Upper lobe of left lung (tissue), 4 donors: ENCODE measurements around the gene MAP2K1.

Experiments
- EP300 ChIP-seq, 4 donors: sonication (generic); formaldehyde crosslinking; IDR thresholded peaks; one replicate each; pipeline ENCODE4 v1.5.1; 2017; ENCODE audit warnings: antibody characterized with exemption in 4 of 4, control low read depth in 2 of 4
- POLR2A ChIP-seq, 4 donors: fragments of 450-650 bp; IDR thresholded peaks; one replicate each; pipeline ENCODE4 v1.5.1; 2016 to 2017; ENCODE audit warnings: antibody characterized with exemption in 4 of 4, mild to moderate bottlenecking in 2 of 4
- POLR2AphosphoS5 ChIP-seq, 2 donors: sonication (generic); formaldehyde crosslinking; IDR thresholded peaks; one replicate each; pipeline ENCODE4 v1.5.1; 2017; ENCODE audit warnings: antibody characterized with exemption in 2 of 2
- TF ChIP-seq, protein P1 (sequence below), 6 experiments: fragments of 450-650 bp in 4 of 6; fragments of 200-600 bp in 2 of 6; sonication (generic) in 2 of 6; IDR thresholded peaks; one replicate each; pipeline ENCODE4 v1.5.1; 2016 to 2019; ENCODE audit warnings: antibody characterized with exemption in 6 of 6

DNA sequence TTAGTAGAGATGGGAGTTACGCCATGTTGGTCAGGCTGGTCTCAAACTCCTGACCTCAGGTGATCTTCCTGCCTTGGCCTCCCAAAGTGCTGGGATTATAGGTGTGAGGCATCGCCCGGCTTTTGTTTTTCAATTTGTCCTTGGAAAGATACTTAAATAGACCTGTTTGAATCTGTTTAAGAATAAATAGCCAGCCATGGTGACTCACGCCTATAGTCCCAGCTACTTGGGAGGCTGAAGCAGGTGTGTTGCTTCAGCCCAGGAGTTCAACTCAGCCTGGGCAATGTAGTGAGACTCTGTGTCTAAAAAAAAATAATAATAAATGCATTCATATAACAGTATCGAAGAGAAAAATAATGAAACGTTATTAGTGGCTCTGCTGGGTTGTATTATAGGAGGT, 93.6 kb downstream of the MAP2K1 start:
- TF ChIP-seq POLR2A (IDR thresholded peaks at IDR 0.05): no peak
- TF ChIP-seq, protein P1, sequence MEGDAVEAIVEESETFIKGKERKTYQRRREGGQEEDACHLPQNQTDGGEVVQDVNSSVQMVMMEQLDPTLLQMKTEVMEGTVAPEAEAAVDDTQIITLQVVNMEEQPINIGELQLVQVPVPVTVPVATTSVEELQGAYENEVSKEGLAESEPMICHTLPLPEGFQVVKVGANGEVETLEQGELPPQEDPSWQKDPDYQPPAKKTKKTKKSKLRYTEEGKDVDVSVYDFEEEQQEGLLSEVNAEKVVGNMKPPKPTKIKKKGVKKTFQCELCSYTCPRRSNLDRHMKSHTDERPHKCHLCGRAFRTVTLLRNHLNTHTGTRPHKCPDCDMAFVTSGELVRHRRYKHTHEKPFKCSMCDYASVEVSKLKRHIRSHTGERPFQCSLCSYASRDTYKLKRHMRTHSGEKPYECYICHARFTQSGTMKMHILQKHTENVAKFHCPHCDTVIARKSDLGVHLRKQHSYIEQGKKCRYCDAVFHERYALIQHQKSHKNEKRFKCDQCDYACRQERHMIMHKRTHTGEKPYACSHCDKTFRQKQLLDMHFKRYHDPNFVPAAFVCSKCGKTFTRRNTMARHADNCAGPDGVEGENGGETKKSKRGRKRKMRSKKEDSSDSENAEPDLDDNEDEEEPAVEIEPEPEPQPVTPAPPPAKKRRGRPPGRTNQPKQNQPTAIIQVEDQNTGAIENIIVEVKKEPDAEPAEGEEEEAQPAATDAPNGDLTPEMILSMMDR (IDR thresholded peaks at IDR 0.05): no peak
- TF ChIP-seq EP300 (IDR thresholded peaks at IDR 0.05): no peak
- TF ChIP-seq POLR2AphosphoS5 (IDR thresholded peaks at IDR 0.05): no peak
